Glutamatergic neuron (in vitro differentiated cells): ENCODE data around the gene DHODH. TPM values are rescaled to one million over a fixed set of nuclear protein-coding genes. Genes with fewer than 3 reads are reported as not detected.

ENCODE experiments used
- DNase-seq: peaks from one replicate; pipeline ENCODE4 v3.0.0; 2022
- H3K27ac Mint-ChIP-seq: one replicate; pipeline ENCODE4 v1.8.0; 2020; ENCODE audit warnings: mild to moderate bottlenecking, mixed read lengths, inconsistent platforms; ENCODE audit not compliant: unreplicated experiment
- H3K27me3 Mint-ChIP-seq: one replicate; pipeline ENCODE4 v1.8.0; 2020; ENCODE audit warnings: mild to moderate bottlenecking, moderate library complexity, mixed read lengths, inconsistent platforms; ENCODE audit not compliant: unreplicated experiment
- H3K36me3 Mint-ChIP-seq: one replicate; pipeline ENCODE4 v1.8.0; 2020; ENCODE audit warnings: mild to moderate bottlenecking, mixed read lengths, inconsistent platforms; ENCODE audit not compliant: unreplicated experiment
- H3K4me1 Mint-ChIP-seq: one replicate; pipeline ENCODE4 v1.8.0; 2020; ENCODE audit warnings: mild to moderate bottlenecking, low read depth, mixed read lengths, inconsistent platforms; ENCODE audit not compliant: unreplicated experiment
- H3K4me3 Mint-ChIP-seq: one replicate; pipeline ENCODE4 v1.8.0; 2020; ENCODE audit warnings: mild to moderate bottlenecking, mixed read lengths, inconsistent platforms; ENCODE audit not compliant: unreplicated experiment
- H3K9me3 Mint-ChIP-seq: one replicate; pipeline ENCODE4 v1.8.0; 2020; ENCODE audit warnings: mild to moderate bottlenecking, moderate library complexity, mixed read lengths, inconsistent platforms; ENCODE audit not compliant: unreplicated experiment
- CTCF ChIP-seq: fragments of 200-600 bp; sonication (generic); IDR thresholded peaks from one replicate; pipeline ENCODE4 v1.5.0; 2021; ENCODE audit not compliant: partially characterized antibody, unreplicated experiment
- total RNA-seq: library from RNA; stranded (reverse); fragmentation: NEBNext Ultra II Directional; extraction: Animal tissue kit (Norgen Biotek cat#: 25700); gene quantifications from one replicate; pipeline ENCODE4 v1.2.1, GENCODE V29; 2021; ENCODE audit not compliant: unreplicated experiment

DHODH gene
- total RNA-seq, 1 donor from 2014 or later: 9.1 TPM

GRCh38 chr16:72043058-72043457 lies 34.5 kb downstream of the DHODH start:
- Mint-ChIP-seq H3K27ac (no peak overlapping the region), H3K9me3 (no peaks in the 10 kb centered on the region), H3K4me3 (no peak overlapping the region), H3K27me3 (no peaks in the 10 kb centered on the region), H3K4me1 (no peaks in the 10 kb centered on the region), H3K36me3 (no peaks in the 10 kb centered on the region)
- TF ChIP-seq CTCF: no peak
- no peak for DNase-seq

- H3K27ac Mint-ChIP-seq: no peak overlapping the region
- H3K9me3 Mint-ChIP-seq: no peaks in the 10 kb centered on the region
- DNase-seq: no peak
- TF ChIP-seq CTCF: no peak
- H3K36me3 Mint-ChIP-seq: no peaks in the 10 kb centered on the region
- no peaks in the 10 kb centered on the region for H3K27me3 Mint-ChIP-seq
- H3K4me1 Mint-ChIP-seq: no peaks in the 10 kb centered on the region
- H3K4me3 Mint-ChIP-seq: no peak overlapping the region
Measured at GRCh38 chr16:72043539-72043938, 35.0 kb downstream of the DHODH start.

GRCh38 chr16:72044296-72044695 lies 35.8 kb downstream of the DHODH start:
- no peak for DNase-seq
- no peaks in the 10 kb centered on the region for H3K4me1 Mint-ChIP-seq
- TF ChIP-seq CTCF: no peak
- no peak overlapping the region for H3K27ac Mint-ChIP-seq
- H3K36me3 Mint-ChIP-seq: peaks cover 5% of the 10 kb centered on the region
- no peaks in the 10 kb centered on the region for H3K27me3 Mint-ChIP-seq
- no peaks in the 10 kb centered on the region for H3K9me3 Mint-ChIP-seq
- H3K4me3 Mint-ChIP-seq: no peak overlapping the region

- no peak overlapping the region for H3K27ac Mint-ChIP-seq
- H3K36me3 Mint-ChIP-seq: peaks cover 7% of the 10 kb centered on the region
- DNase-seq: no peak
- no peaks in the 10 kb centered on the region for H3K27me3 Mint-ChIP-seq
- H3K4me1 Mint-ChIP-seq: no peaks in the 10 kb centered on the region
- no peak overlapping the region for H3K4me3 Mint-ChIP-seq
- no peak for TF ChIP-seq CTCF
- peaks cover 1% of the 10 kb centered on the region for H3K9me3 Mint-ChIP-seq
Measured at GRCh38 chr16:72044825-72045359, 36.3 kb downstream of the DHODH start.

GRCh38 chr16:72049110-72049509 lies 40.6 kb downstream of the DHODH start:
- Mint-ChIP-seq H3K27me3 (peaks cover 2% of the 10 kb centered on the region), H3K4me1 (no peaks in the 10 kb centered on the region), H3K4me3 (no peak overlapping the region), H3K9me3 (peaks cover 3% of the 10 kb centered on the region), H3K27ac (no peak overlapping the region), H3K36me3 (peaks cover 10% of the 10 kb centered on the region)
- no peak for DNase-seq
- no peak for TF ChIP-seq CTCF
